Measurements from ENCODE around the gene MICAL2.

Gene MICAL2

DNA sequence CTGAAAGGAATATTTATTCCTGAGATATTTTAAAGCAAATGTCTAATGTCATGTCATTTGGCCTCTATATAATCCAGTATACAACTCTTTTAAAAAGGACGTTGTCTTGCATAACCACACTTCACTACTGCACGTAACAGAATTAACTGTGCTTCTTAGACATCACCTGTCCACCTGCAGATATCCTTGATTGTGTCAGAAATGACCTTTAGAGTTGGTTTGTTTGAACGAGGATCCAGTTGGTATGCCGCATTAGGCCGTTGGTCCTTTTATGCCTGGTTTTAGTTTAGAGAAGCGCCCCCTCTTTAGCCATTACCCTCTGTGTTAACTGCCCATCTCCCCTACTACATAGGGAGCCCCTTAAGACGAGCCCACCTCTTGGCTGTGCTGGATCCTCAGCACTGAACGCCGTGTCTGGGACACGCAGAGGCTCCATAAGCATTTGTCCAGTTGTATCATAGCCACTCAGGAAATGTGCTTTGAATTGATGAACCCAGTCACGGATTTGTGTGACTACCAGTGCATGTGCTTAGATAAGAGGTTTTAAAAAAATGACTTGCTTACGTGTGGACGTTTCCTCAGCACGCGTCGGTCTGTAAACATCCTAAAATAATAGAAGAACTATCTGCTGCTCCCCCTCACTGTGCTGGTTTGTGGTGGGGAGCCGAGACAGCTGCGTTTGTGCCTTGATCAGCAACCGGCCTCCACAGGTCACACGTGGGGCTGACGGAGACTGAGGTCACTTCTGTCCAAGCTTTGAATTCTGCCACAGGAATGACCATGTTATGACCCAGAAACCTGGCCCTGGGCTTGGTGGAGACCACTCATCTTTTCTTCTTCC lies 4.0 kb downstream of the MICAL2 start:
- Histone ChIP-seq H2AK5ac (ENCODE audit: low read length) (no peak overlapping the region), H4K8ac (ENCODE audit: low read depth, low read length) (no peak overlapping the region), H3K9me3 (ENCODE audit: insufficient read depth, low read depth, low read length) (no peaks in the 10 kb centered on the region), H3K79me1 (ENCODE audit: low read length) (peaks cover 3% of the 10 kb centered on the region), H3K4me1 (ENCODE audit: control insufficient read depth in 1 of 2, insufficient read depth in 2 of 2, low read length in 2 of 2) (peaks cover 21 to 28% of the 10 kb centered on the region in 2 experiments), H4K91ac (ENCODE audit: low read depth, low read length) (no peak overlapping the region), H3K18ac (ENCODE audit: low read length) (no peak overlapping the region), H3K23ac (ENCODE audit: low read length) (no peak overlapping the region), H2BK5ac (ENCODE audit: low read depth, low read length, poor library complexity) (no peak overlapping the region), H2BK120ac (ENCODE audit: insufficient read depth, low read length, poor library complexity) (no peak overlapping the region), H3K27me3 (ENCODE audit: insufficient read depth, low read length) (peaks cover 7% of the 10 kb centered on the region), H4K12ac (ENCODE audit: low read depth, low read length) (no peak overlapping the region), H2AFZ (ENCODE audit: insufficient read depth, low read length, poor library complexity) (no peak overlapping the region), H3K9ac (ENCODE audit: low read length) (no peak overlapping the region), H2BK12ac (ENCODE audit: low read length) (no peak overlapping the region), H3K4me2 (ENCODE audit: low read length) (no peak overlapping the region), H3K14ac (ENCODE audit: low read length) (no peak overlapping the region), H3K4ac (ENCODE audit: low read depth, low read length) (no peak overlapping the region), H3K4me3 (ENCODE audit: low read depth, low read length) (no peak overlapping the region), H3K36me3 (ENCODE audit: control insufficient read depth in 1 of 2, insufficient read depth in 2 of 2, low read length in 2 of 2) (no peaks in the 10 kb centered on the region), H3K27ac (ENCODE audit: low read depth, low read length) (no peak overlapping the region), H3K79me2 (ENCODE audit: control insufficient read depth, insufficient read depth, low read length, poor library complexity) (peaks cover 4% of the 10 kb centered on the region)
- WGBS (ENCODE audit: extremely low coverage, insufficient coverage, insufficient read length), result no CpG with 5 or more reads among the region's 21 CpGs
- no peak for DNase-seq

DNA sequence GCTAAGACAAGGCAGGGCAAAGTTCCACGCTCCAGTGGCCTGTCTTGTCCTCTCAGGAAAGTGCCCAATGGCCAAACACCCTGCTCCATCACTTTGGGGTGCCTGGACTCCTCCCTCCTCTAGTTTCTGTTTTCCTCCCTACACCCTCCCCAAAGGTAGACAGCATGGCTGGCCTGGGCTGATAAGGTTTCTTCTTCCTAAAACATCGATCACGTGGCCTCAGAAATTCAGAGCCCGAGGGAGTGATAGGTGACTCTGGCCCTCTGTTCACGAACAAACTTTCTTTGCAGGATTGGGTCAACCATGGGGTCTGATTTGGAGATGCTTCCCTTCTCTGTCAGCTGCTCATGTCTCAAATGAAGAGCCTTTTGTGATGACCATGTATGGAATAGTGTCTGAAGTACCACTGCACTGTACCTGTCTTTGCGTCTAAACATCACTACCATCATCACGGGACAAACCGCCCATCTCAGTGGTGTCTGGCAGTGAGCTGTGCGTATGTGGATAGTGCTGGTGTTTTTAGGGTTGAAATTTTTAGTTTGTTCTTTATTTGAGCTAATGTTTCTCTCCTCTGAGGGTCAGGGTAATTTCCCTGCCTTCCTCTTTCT lies 6.1 kb downstream of the MICAL2 start:
- WGBS (ENCODE audit: extremely low coverage, insufficient coverage, insufficient read length), result no CpG with 5 or more reads among the region's 9 CpGs
- H3K36me3 ChIP-seq (ENCODE audit: control insufficient read depth in 1 of 2, insufficient read depth in 2 of 2, low read length in 2 of 2), result no peaks in the 10 kb centered on the region
- H3K4me2 ChIP-seq (ENCODE audit: low read length), result no peak overlapping the region
- H4K91ac ChIP-seq (ENCODE audit: low read depth, low read length), result no peak overlapping the region
- no peak overlapping the region for H3K14ac ChIP-seq (ENCODE audit: low read length)
- H3K4me1 ChIP-seq (ENCODE audit: control insufficient read depth in 1 of 2, insufficient read depth in 2 of 2, low read length in 2 of 2), result peaks cover 19 to 29% of the 10 kb centered on the region in 2 experiments
- H4K12ac ChIP-seq (ENCODE audit: low read depth, low read length), result no peak overlapping the region
- no peak overlapping the region for H2BK120ac ChIP-seq (ENCODE audit: insufficient read depth, low read length, poor library complexity)
- no peak for DNase-seq
- H3K23ac ChIP-seq (ENCODE audit: low read length), result no peak overlapping the region
- no peaks in the 10 kb centered on the region for H3K27me3 ChIP-seq (ENCODE audit: insufficient read depth, low read length)
- H3K27ac ChIP-seq (ENCODE audit: low read depth, low read length), result no peak overlapping the region
- H3K79me1 ChIP-seq (ENCODE audit: low read length), result peaks cover 3% of the 10 kb centered on the region
- no peak overlapping the region for H2AFZ ChIP-seq (ENCODE audit: insufficient read depth, low read length, poor library complexity)
- H2AK5ac ChIP-seq (ENCODE audit: low read length), result no peak overlapping the region
- H3K9me3 ChIP-seq (ENCODE audit: insufficient read depth, low read depth, low read length), result no peaks in the 10 kb centered on the region
- H3K79me2 ChIP-seq (ENCODE audit: control insufficient read depth, insufficient read depth, low read length, poor library complexity), result no peaks in the 10 kb centered on the region
- H3K4me3 ChIP-seq (ENCODE audit: low read depth, low read length), result no peak overlapping the region
- no peak overlapping the region for H3K9ac ChIP-seq (ENCODE audit: low read length)
- no peak overlapping the region for H2BK5ac ChIP-seq (ENCODE audit: low read depth, low read length, poor library complexity)
- no peak overlapping the region for H2BK12ac ChIP-seq (ENCODE audit: low read length)
- H4K8ac ChIP-seq (ENCODE audit: low read depth, low read length), result no peak overlapping the region
- H3K18ac ChIP-seq (ENCODE audit: low read length), result no peak overlapping the region
- H3K4ac ChIP-seq (ENCODE audit: low read depth, low read length), result no peak overlapping the region

DNA sequence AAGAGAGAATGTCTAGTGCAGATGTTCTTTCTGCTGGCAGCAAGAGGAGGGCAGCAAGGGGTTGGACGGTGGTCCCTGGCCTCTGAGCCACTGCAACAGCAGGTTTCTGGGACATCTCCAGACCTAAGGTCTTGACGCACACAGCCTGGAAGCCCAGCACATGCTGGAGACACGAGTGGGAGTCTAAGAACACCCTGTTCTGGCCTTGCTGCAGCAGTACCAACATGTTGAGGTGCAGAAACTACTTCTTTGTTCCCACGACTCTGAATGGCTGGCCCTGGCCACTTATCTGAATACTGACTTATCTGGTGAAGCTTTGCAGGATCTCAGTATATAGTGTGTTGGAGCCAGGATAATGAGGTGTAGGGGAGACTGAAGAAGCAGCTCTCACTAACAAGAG lies 6.8 kb downstream of the MICAL2 start:
- WGBS (ENCODE audit: extremely low coverage, insufficient coverage, insufficient read length), result no CpG with 5 or more reads among the region's 4 CpGs
- H3K9ac ChIP-seq (ENCODE audit: low read length), result no peak overlapping the region

DNA sequence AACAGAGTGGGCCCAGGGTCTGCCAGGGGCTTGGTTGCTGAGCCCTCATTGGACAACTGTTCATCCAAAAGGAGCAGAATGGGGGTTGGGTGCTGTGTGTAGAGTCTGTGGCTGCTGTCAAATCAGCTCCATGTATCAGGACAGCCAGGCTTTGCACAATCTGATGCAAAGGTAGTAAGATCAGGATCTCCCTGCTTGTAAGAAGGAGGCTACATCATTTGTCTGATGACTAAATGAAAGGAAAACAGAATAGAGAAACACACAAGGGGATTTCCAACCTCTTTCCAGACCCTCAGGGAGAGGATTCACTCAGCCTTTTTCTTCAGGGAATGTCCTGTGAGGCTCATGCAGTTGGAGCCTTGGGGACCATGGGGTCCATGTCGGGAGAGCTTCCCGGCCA lies 7.2 kb downstream of the MICAL2 start:
- Histone ChIP-seq H4K8ac (ENCODE audit: low read depth, low read length) (no peak overlapping the region), H3K4me2 (ENCODE audit: low read length) (no peak overlapping the region), H3K27ac (ENCODE audit: low read depth, low read length) (no peak overlapping the region), H3K14ac (ENCODE audit: low read length) (no peak overlapping the region), H4K91ac (ENCODE audit: low read depth, low read length) (no peak overlapping the region), H4K12ac (ENCODE audit: low read depth, low read length) (no peak overlapping the region), H3K4me1 (ENCODE audit: control insufficient read depth in 1 of 2, insufficient read depth in 2 of 2, low read length in 2 of 2) (peaks cover 20 to 28% of the 10 kb centered on the region in 2 experiments), H2AFZ (ENCODE audit: insufficient read depth, low read length, poor library complexity) (no peak overlapping the region), H3K9ac (ENCODE audit: low read length) (no peak overlapping the region), H3K4ac (ENCODE audit: low read depth, low read length) (no peak overlapping the region), H3K23ac (ENCODE audit: low read length) (no peak overlapping the region), H3K79me2 (ENCODE audit: control insufficient read depth, insufficient read depth, low read length, poor library complexity) (no peaks in the 10 kb centered on the region), H3K18ac (ENCODE audit: low read length) (no peak overlapping the region), H3K27me3 (ENCODE audit: insufficient read depth, low read length) (no peaks in the 10 kb centered on the region), H3K4me3 (ENCODE audit: low read depth, low read length) (no peak overlapping the region), H3K36me3 (ENCODE audit: control insufficient read depth in 1 of 2, insufficient read depth in 2 of 2, low read length in 2 of 2) (no peaks in the 10 kb centered on the region), H2BK120ac (ENCODE audit: insufficient read depth, low read length, poor library complexity) (no peak overlapping the region), H3K79me1 (ENCODE audit: low read length) (peaks cover 3% of the 10 kb centered on the region), H2AK5ac (ENCODE audit: low read length) (no peak overlapping the region), H2BK5ac (ENCODE audit: low read depth, low read length, poor library complexity) (no peak overlapping the region), H3K9me3 (ENCODE audit: insufficient read depth, low read depth, low read length) (no peaks in the 10 kb centered on the region), H2BK12ac (ENCODE audit: low read length) (no peak overlapping the region)
- DNase-seq, result no peak
- WGBS (ENCODE audit: extremely low coverage, insufficient coverage, insufficient read length), result no CpG with 5 or more reads among the region's 2 CpGs

More for the DNA sequence above, 6.8 kb downstream of the MICAL2 start:
- no peak overlapping the region for H2AFZ ChIP-seq (ENCODE audit: insufficient read depth, low read length, poor library complexity)
- no peak overlapping the region for H3K27ac ChIP-seq (ENCODE audit: low read depth, low read length)
- peak overlapping the region; percentile 15 for H2BK12ac ChIP-seq (ENCODE audit: low read length)
- peak overlapping the region; percentile 7 for H3K14ac ChIP-seq (ENCODE audit: low read length)
- no peak overlapping the region for H3K23ac ChIP-seq (ENCODE audit: low read length)
- H3K79me2 ChIP-seq (ENCODE audit: control insufficient read depth, insufficient read depth, low read length, poor library complexity), result no peaks in the 10 kb centered on the region
- H2BK120ac ChIP-seq (ENCODE audit: insufficient read depth, low read length, poor library complexity), result no peak overlapping the region
- no peaks in the 10 kb centered on the region for H3K9me3 ChIP-seq (ENCODE audit: insufficient read depth, low read depth, low read length)
- H3K79me1 ChIP-seq (ENCODE audit: low read length), result peaks cover 3% of the 10 kb centered on the region
- no peak overlapping the region for H3K4me2 ChIP-seq (ENCODE audit: low read length)
- no peaks in the 10 kb centered on the region for H3K27me3 ChIP-seq (ENCODE audit: insufficient read depth, low read length)
- peak overlapping the region; percentile 39 for H4K91ac ChIP-seq (ENCODE audit: low read depth, low read length)
- no peak overlapping the region for H4K8ac ChIP-seq (ENCODE audit: low read depth, low read length)
- DNase-seq, result no peak
- no peak overlapping the region for H3K18ac ChIP-seq (ENCODE audit: low read length)
- no peak overlapping the region for H2AK5ac ChIP-seq (ENCODE audit: low read length)
- H4K12ac ChIP-seq (ENCODE audit: low read depth, low read length), result no peak overlapping the region
- no peak overlapping the region for H3K4ac ChIP-seq (ENCODE audit: low read depth, low read length)
- H3K4me1 ChIP-seq (ENCODE audit: control insufficient read depth in 1 of 2, insufficient read depth in 2 of 2, low read length in 2 of 2), result peaks cover 19 to 27% of the 10 kb centered on the region in 2 experiments
- H3K4me3 ChIP-seq (ENCODE audit: low read depth, low read length), result no peak overlapping the region
- H2BK5ac ChIP-seq (ENCODE audit: low read depth, low read length, poor library complexity), result no peak overlapping the region
- no peaks in the 10 kb centered on the region for H3K36me3 ChIP-seq (ENCODE audit: control insufficient read depth in 1 of 2, insufficient read depth in 2 of 2, low read length in 2 of 2)

Measured in trophoblast cell (in vitro differentiated cells and primary cell).